Epithelial cell of proximal tubule (primary cell): ENCODE data around the gene TMBIM6. TPM values are rescaled to one million over a fixed set of nuclear protein-coding genes. Genes with fewer than 3 reads are reported as not detected.
"Not testable (repeated sequence)": the region's sequence is repeated elsewhere in the genome, so short reads cannot be mapped to it uniquely, and the experiment has no call there.

Experiments
- DNase-seq: peaks from one replicate; pipeline ENCODE4 v3.0.0-alpha.2; 2011; ENCODE audit warnings: low read depth
- H3K4me3 ChIP-seq: 2 replicates; pipeline ENCODE4 v1.5.1; 2011; ENCODE audit warnings: low read depth, mild to moderate bottlenecking, low read length
- total RNA-seq: library from RNA; depleted of rRNA; stranded (reverse); fragments of >200 nt; gene quantifications from 2 replicates; pipeline ENCODE4 v1.2.3, GENCODE V29; 2015
- TF ChIP-seq, protein P1 (sequence below): conservative IDR thresholded peaks from 2 replicates; pipeline ENCODE4 v1.5.1; 2012; ENCODE audit warnings: low read depth, mild to moderate bottlenecking, low read length

TMBIM6 gene
- total RNA-seq, 1 donor from 2014 or later = 436 TPM

DNA sequence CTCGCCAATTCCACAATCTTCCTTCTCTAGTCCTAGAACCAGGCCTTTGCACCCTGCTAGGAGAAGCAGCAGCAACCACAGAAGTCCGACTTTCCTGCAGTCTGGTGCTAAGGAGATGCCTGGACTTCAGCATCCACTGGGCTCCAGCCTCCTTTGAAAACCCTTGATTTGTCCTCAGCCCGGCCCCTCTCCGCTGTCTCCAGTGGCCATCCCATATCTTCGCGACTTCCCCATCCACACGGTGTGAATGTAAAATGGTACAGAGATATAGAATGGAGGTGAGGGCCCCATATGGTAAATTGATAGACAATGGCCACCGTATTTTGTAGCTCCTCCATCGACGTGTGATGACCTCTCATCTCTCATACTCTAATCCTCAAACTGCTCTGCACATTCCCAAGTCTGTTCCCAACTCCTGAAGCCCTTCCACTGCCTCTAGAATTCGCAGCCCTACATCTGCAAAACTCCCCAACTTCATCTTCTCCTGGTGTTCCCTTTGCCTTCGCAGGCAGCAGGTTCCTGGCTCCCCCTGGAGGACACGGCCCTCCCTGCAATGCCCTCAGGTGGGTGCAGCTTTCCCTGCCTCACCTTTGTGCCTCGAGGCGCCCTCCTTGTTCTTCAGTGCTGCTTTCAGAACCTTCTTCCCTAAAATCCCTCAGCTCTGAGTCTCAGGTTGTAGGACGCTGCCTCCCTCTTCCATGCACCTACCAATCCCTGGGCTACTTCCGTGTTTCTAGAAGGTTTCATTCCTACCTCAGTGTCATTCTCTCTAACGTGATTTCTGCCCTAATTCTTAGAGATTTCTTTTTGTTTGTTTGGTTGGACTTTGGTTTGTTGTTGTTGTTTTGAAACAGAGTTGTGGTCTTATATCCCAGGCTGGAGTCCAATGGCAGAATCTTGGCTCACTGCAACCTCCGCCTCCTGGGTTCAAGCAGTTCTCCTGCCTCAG lies 36.7 kb downstream of the TMBIM6 start:
- no peak for DNase-seq
- TF ChIP-seq, protein P1, sequence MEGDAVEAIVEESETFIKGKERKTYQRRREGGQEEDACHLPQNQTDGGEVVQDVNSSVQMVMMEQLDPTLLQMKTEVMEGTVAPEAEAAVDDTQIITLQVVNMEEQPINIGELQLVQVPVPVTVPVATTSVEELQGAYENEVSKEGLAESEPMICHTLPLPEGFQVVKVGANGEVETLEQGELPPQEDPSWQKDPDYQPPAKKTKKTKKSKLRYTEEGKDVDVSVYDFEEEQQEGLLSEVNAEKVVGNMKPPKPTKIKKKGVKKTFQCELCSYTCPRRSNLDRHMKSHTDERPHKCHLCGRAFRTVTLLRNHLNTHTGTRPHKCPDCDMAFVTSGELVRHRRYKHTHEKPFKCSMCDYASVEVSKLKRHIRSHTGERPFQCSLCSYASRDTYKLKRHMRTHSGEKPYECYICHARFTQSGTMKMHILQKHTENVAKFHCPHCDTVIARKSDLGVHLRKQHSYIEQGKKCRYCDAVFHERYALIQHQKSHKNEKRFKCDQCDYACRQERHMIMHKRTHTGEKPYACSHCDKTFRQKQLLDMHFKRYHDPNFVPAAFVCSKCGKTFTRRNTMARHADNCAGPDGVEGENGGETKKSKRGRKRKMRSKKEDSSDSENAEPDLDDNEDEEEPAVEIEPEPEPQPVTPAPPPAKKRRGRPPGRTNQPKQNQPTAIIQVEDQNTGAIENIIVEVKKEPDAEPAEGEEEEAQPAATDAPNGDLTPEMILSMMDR = peak; percentile 92
- no peak overlapping the region for H3K4me3 ChIP-seq

DNA sequence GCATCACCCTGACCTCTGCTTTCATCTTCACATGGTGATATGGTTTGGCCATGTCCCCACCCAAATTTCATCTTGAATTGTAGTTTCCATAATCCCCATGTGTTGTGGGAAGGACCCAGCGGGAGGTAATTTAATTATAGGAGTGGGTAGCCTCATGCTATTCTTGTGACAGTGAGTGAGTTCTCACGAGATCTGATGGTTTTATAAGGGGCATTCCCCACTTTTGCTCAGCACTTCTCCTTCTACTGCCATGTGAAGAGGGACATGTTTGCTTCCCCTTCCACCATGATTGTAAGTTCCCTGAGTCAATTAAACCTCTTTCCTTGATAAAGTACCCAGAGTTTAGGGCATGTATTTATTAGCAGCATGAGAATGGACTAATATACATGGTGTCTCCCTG lies 38.2 kb downstream of the TMBIM6 start:
- no peak overlapping the region for H3K4me3 ChIP-seq
- TF ChIP-seq, protein P1 = no peak
- no peak for DNase-seq

DNA sequence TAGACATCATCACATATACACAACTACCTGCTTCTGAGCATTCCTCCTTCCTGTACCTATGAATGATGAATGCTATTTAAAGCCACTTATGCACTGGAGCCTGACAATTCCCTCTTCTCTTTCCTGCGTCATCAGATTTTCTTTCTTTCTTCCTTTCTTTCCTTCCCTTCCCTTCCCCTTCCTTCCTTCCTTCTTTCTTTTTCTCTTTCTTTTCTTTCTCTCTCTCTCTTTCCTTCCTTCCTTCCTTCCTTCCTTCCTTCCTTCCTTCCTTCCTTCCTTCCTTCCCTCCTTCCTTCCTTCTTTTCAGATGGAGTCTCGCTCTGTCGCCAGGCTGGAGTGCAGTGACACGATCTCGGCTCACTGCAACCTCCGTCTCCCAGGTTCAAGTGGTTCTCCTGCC lies 39.6 kb downstream of the TMBIM6 start:
- DNase-seq = not testable (repeated sequence)

DNA sequence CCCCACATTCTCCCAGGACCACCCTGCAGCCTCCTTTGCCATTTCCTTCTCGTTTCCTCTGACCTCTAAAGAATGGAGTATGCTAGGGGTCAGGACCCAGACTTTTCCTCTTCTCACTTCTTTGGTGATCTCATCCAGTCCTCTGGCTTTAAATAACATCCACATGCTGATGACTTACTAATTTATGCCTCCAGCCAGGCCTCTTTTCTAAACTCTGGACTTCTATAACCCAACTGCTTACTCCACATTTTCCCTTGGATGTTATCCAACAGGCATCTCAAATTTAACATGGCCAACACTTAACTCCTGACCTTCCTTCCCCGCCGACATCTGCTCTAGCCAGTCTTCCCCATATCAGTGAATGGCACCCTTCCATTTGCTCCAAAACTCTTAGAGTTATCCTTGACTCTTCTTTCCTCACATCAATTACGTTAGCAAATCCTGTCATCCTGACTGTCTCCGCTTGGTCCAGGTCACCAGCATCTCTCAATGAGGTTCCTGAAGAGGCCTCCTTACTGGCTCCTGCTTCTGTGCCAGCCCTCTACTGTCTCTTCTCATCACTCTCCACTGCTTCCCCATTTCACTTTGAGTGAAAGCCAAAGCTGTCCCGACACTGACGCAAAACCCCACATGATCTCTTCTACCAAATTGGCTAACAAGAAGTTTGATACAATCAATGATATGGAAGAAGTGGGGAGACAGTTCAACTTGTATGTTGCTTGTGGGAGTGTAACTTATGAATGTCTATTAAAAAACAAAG lies 42.7 kb downstream of the TMBIM6 start:
- no peak overlapping the region for H3K4me3 ChIP-seq
- TF ChIP-seq, protein P1 = no peak
- no peak for DNase-seq

More for the DNA sequence above, 39.6 kb downstream of the TMBIM6 start:
- H3K4me3 ChIP-seq = not testable (repeated sequence)

DNA sequence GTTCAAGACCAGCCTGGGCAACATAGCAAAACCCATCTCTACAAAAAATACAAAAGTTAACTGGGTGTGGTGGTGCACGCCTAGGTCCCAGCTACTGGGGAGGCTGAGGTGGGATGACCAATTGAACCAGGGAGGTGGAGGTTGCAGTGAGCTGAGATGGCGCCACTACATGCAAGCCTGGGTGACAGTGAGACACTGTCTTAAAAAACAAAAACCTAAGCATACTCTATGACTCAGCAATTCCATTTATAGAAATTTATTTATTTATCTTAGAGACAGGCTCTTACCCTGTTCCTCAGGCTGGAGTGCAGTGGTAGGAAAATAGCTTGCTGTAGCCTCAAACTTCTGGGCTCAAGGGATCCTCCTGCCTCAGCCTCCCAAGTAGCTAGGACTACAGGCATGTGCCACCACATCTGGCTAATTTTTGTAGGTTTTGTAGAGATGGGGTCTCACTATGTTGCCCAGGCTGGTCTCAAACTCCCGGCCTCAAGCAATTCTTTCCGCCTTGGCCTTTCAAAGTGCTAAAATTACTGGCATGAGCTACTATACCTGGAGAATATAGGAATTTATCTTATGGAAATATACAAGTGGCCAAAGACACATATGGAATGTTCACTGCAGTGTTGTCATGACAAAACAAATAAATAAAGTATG lies 43.5 kb downstream of the TMBIM6 start:
- H3K4me3 ChIP-seq = no peak overlapping the region
- no peak for DNase-seq
- TF ChIP-seq, protein P1 = no peak

DNA sequence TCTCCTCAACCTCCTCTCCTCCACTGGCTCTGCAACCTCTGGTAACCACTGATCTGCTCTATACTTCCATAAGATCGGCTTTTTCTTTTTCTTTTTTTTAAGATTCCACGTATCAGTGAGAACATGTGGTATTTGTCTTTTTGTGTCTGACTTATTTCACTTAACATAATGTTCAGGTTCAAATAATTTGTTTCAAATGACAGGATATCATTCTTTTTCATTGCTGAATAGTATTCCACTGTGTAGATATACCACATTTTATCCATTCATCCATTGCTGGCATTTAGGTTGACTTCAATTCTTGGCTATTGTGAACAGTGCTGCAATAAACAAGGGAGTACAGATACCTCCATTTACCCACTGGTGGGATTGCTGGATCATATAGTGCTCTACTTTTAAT lies 46.3 kb downstream of the TMBIM6 start:
- TF ChIP-seq, protein P1 = no peak
- DNase-seq = no peak
- H3K4me3 ChIP-seq = no peak overlapping the region

DNA sequence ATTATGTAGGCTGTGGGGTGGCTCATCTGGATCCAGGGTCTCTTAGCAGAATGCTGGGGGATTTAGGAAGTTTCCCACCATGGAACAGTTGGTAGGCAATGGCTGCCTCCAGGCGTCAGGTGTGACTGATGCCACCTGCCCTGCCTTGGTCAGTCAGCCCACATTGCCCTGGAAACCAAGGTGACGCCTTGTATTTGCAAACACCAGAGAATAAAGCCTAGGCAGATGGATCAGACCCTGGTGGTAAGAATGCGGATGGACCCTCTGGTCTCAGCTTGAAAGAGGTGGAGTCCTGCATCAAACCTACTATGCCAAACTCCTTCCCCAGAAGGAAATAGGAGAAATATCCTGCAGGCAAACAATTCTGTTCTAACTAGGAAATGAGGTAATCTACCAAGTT lies 48.6 kb downstream of the TMBIM6 start:
- TF ChIP-seq, protein P1 = peak; percentile 24
- no peak for DNase-seq
- H3K4me3 ChIP-seq = no peak overlapping the region
